ENCODE measurements around the gene COMMD2.

COMMD2 gene

DNA sequence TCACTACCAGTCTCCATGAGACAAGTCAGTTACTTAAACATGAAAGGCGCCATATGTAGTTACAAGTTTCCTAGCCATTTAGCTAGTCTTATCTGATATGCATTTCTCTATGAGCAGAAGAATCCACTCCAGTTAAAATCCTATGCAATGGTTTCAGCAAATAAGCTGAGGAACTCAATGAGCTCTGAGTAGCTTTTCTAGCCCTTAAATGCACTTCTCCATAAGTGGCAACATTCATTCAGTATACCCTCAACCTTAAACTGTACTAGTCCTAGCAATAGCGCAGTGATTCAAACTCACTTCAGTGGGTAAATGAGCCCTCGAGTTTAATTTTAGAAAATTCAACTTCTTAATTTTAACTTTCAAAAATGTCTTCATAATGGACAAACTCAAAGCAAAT, 7.7 kb downstream of the COMMD2 start:
- no peak overlapping the region for H3K4me3 ChIP-seq (replicated peaks; ENCODE audit: low read depth, low read length)
- TF ChIP-seq, protein P1, sequence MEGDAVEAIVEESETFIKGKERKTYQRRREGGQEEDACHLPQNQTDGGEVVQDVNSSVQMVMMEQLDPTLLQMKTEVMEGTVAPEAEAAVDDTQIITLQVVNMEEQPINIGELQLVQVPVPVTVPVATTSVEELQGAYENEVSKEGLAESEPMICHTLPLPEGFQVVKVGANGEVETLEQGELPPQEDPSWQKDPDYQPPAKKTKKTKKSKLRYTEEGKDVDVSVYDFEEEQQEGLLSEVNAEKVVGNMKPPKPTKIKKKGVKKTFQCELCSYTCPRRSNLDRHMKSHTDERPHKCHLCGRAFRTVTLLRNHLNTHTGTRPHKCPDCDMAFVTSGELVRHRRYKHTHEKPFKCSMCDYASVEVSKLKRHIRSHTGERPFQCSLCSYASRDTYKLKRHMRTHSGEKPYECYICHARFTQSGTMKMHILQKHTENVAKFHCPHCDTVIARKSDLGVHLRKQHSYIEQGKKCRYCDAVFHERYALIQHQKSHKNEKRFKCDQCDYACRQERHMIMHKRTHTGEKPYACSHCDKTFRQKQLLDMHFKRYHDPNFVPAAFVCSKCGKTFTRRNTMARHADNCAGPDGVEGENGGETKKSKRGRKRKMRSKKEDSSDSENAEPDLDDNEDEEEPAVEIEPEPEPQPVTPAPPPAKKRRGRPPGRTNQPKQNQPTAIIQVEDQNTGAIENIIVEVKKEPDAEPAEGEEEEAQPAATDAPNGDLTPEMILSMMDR (IDR thresholded peaks at IDR 0.05; ENCODE audit: low read depth, low read length, missing control alignments) = no peak
- no peak for DNase-seq (ENCODE audit: extremely low read depth, low read depth)

DNA sequence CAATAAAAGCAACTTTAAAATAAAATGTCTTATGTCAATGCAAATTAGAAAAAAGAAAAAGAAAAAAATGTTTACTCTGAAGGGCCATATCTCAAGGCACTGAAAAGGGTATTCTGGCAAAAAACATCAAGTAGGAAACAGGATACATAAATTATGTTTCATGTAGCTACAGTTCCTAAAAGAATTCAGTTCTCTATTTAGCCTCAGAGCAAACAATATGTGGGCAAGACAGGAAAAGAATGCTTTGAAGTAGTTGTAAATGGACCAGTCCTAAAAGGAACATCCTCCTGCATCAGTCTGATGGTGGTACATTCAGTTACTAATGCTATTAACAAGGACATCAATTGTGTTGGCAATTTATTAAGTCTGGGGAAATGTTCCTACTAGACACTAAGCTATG, 8.1 kb downstream of the COMMD2 start:
- no peak for DNase-seq (ENCODE audit: extremely low read depth, low read depth)
- TF ChIP-seq, protein P1 (IDR thresholded peaks at IDR 0.05; ENCODE audit: low read depth, low read length, missing control alignments) = no peak
- H3K4me3 ChIP-seq (replicated peaks; ENCODE audit: low read depth, low read length) = no peak overlapping the region

DNA sequence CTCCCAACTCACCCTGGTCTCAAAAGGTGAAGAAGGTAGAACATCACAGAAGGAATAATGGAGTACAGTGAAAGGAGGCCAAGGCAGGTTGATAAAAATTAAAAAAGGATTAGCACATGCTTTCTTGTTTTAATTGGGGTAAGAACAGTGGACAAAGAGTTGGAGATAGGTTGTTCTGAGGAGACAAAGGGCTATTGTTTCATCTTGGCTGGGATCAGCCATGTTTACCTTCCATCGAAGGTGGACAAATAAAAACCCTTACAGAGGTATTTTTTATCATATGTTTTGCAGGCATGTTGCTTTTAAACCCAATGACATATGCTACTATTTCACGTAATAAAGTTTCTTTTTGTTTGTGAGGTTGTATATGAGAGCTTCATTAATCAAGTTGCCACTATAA, 12.9 kb downstream of the COMMD2 start:
- TF ChIP-seq, protein P1 (IDR thresholded peaks at IDR 0.05; ENCODE audit: low read depth, low read length, missing control alignments) = no peak
- no peak for DNase-seq (ENCODE audit: extremely low read depth, low read depth)
- no peak overlapping the region for H3K4me3 ChIP-seq (replicated peaks; ENCODE audit: low read depth, low read length)

DNA sequence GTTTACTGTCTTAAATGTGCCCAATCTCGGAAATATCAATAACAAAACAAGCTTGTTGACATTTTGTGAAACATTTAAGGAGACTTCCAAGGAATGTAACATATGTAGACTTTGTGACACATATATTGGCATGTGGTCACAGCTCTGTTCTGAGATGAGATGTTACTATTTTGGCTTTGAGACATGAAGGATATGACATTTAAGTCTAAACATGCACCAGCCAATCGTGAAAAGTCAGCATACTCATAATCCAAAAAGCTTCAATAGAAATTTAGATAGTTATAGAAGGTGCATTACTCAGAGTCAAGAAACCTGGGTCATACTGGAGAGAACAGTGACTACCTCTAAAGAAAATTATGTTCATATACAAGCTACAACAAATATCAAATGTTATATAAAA, 13.4 kb downstream of the COMMD2 start:
- TF ChIP-seq, protein P1 (IDR thresholded peaks at IDR 0.05; ENCODE audit: low read depth, low read length, missing control alignments) = no peak
- DNase-seq (ENCODE audit: extremely low read depth, low read depth) = no peak
- H3K4me3 ChIP-seq (replicated peaks; ENCODE audit: low read depth, low read length) = no peak overlapping the region

DNA sequence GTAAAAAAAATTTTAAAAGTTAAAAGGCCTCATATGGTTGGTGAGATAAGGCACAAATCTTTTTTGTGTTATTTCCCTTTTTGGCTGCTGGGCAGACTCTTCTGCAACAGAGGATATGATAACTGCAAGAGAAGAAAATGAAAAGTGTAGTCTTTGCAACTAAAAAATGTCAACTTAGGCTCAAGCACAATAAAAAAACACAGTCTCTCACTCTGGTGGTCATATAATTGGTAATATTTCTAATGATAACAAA, 15.4 kb downstream of the COMMD2 start:
- TF ChIP-seq, protein P1 (IDR thresholded peaks at IDR 0.05; ENCODE audit: low read depth, low read length, missing control alignments) = no peak
- no peak for DNase-seq (ENCODE audit: extremely low read depth, low read depth)
- H3K4me3 ChIP-seq (replicated peaks; ENCODE audit: low read depth, low read length) = no peak overlapping the region

DNA sequence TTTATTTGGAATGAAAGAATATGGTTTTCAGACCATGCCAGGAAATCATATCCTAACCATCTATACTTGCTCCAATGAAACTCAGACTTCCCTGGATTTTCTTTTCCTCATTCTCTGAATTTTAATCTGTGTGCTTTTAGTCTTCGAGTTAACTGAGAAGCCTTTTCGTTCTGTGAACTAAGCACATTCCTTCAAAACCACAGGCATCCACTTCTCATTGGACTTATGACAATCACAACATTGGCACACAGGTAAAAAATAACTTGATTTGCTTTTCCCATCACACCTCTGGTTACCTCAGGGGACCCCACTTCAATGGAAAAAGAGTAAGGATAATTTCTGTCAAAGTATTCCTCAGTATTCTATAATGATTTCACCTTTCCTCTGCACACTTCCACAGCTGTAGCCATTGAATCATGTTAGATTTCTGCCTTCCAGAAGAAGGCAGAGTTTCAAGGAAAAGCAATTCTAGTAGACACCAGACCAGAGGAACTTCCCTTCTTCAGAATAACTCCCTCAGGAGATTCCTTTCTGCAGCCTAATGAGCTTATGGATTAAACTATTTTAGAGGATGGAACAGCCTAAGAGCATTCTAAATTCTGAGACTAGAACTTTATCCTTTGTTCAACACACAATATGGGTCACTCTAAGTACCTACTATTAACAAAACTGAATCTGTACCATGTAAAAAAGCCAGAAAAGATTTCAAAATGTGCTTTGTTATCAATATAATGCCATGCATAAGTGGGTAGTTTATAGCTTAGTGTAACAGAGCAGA, 15.9 kb downstream of the COMMD2 start:
- no peak overlapping the region for H3K4me3 ChIP-seq (replicated peaks; ENCODE audit: low read depth, low read length)
- TF ChIP-seq, protein P1 (IDR thresholded peaks at IDR 0.05; ENCODE audit: low read depth, low read length, missing control alignments) = no peak
- DNase-seq (ENCODE audit: extremely low read depth, low read depth) = no peak

DNA sequence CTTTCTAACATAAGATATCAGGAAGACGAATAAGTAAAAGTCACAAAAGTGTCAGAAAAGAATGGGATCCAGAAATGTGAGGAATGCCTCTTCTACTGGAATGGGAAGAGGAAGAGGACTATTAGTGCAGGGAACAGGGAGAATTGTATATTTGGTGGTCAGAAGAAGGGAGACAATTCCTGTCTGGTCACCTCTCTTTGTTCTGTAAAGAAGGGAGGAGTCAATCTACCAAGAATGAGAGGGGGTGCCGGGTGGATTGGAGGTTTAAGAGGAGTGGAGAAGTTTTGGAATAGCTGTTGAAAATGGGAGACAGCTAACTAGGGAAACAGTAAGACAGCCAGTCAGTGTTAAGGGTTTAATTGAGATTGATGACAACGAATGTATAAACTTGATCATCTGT, 20.1 kb downstream of the COMMD2 start:
- no peak overlapping the region for H3K4me3 ChIP-seq (replicated peaks; ENCODE audit: low read depth, low read length)
- TF ChIP-seq, protein P1 (IDR thresholded peaks at IDR 0.05; ENCODE audit: low read depth, low read length, missing control alignments) = no peak
- no peak for DNase-seq (ENCODE audit: extremely low read depth, low read depth)
